ENCODE results near the gene EXOSC6.

EXOSC6 gene

DNA sequence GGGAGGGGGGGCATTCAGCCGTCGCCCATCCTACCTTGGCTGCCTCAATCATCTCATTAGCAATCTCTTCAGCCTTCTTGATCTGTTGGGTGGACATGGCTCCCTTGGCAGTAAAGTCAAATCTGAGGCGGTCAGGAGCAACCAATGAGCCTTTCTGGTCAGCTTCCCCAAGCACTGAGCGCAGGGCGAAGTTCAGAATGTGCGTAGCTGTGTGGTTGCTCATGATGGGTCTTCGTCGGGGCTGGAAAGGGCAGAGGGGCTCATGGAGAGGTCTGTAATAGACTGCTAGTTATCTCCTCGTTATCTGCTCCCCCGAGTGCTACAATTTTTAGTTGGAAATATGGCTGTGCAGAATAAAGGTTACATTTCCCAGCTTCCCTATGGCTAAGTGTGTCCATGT lies 7.2 kb upstream of the EXOSC6 start:
- no peak overlapping the region for H3K4me3 ChIP-seq (ENCODE audit: low read depth, low read length)
- TF ChIP-seq, protein P1, sequence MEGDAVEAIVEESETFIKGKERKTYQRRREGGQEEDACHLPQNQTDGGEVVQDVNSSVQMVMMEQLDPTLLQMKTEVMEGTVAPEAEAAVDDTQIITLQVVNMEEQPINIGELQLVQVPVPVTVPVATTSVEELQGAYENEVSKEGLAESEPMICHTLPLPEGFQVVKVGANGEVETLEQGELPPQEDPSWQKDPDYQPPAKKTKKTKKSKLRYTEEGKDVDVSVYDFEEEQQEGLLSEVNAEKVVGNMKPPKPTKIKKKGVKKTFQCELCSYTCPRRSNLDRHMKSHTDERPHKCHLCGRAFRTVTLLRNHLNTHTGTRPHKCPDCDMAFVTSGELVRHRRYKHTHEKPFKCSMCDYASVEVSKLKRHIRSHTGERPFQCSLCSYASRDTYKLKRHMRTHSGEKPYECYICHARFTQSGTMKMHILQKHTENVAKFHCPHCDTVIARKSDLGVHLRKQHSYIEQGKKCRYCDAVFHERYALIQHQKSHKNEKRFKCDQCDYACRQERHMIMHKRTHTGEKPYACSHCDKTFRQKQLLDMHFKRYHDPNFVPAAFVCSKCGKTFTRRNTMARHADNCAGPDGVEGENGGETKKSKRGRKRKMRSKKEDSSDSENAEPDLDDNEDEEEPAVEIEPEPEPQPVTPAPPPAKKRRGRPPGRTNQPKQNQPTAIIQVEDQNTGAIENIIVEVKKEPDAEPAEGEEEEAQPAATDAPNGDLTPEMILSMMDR (IDR thresholded peaks at IDR 0.05; ENCODE audit: low read depth, low read length) = no peak

DNA sequence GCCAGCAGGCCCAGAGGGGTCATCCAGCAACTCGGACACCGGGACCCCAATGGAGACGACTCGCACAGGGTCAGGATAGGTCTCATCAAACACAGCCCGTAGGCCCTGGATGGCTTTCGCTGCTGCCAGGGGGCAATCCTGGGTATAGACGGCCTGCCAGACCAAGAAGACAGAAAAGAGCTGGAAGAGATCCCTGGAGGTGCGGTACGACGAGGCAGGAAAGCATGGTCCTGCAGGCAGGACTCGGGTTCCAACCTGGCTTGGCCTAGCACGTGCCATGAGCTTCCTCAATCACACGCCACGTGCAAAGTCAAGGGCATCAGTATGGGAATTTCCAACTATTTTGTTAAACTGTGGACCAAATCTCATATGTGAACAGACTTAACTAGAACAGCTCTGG lies 6.3 kb upstream of the EXOSC6 start:
- TF ChIP-seq, protein P1 (IDR thresholded peaks at IDR 0.05; ENCODE audit: low read depth, low read length) = no peak
- H3K4me3 ChIP-seq (ENCODE audit: low read depth, low read length) = no peak overlapping the region

DNA sequence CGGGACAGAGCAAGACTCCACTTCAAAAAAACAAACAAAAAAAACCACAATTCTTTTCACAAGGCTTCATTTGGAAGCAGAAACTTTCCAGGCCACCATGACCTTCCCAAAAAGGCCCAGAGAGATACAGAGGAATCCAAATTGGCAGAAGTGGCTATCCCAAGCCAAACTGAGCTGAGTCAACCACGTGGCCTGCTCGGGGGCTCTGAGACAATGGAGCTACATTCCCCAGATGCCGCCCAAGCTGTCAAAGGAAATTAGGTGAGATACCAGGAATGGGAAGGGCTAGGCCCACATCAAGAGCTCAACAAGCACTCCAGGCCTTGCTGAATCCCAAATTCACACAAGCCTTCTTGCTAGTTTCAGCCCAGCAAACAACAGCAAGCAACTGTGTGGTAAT lies 5.7 kb upstream of the EXOSC6 start:
- TF ChIP-seq, protein P1 (IDR thresholded peaks at IDR 0.05; ENCODE audit: low read depth, low read length) = no peak
- no peak overlapping the region for H3K4me3 ChIP-seq (ENCODE audit: low read depth, low read length)

DNA sequence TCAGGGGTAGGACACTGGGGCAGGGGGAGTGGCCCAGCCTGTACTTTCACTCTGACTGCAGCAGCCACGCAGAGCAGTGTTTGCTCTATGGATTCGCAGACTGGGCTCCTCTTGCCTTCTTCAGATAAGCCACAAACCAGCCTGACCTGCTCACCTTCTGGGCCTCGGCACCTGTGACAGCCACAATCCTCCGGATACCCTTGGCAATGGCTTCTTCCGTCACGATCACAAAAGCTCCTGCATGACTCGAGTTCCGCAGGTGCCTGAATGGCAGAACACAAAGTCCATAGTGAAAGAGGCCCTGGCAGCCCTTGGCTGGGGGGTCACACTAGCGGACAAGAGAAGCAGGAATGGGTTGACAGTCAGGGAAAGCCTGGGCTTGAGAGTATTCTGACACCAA lies 3.8 kb upstream of the EXOSC6 start:
- TF ChIP-seq, protein P1 (IDR thresholded peaks at IDR 0.05; ENCODE audit: low read depth, low read length) = no peak
- no peak overlapping the region for H3K4me3 ChIP-seq (ENCODE audit: low read depth, low read length)

DNA sequence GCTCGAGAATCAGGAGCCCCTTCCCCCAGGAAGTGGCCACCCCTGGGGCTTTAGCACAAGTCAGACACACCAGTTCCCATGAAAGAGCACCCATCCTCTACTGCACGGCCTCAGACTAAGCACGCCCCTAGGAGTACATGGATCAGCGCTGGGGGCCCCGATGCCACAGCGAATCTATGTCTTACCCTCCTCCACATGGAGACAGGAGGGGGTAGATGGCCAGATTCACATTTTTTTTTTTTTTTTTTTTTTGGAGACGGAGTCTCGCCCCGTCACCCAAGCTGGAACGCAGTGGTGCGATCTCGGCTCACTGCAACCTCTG lies 3.2 kb upstream of the EXOSC6 start:
- no peak overlapping the region for H3K4me3 ChIP-seq (ENCODE audit: low read depth, low read length)
- TF ChIP-seq, protein P1 (IDR thresholded peaks at IDR 0.05; ENCODE audit: low read depth, low read length) = no peak

DNA sequence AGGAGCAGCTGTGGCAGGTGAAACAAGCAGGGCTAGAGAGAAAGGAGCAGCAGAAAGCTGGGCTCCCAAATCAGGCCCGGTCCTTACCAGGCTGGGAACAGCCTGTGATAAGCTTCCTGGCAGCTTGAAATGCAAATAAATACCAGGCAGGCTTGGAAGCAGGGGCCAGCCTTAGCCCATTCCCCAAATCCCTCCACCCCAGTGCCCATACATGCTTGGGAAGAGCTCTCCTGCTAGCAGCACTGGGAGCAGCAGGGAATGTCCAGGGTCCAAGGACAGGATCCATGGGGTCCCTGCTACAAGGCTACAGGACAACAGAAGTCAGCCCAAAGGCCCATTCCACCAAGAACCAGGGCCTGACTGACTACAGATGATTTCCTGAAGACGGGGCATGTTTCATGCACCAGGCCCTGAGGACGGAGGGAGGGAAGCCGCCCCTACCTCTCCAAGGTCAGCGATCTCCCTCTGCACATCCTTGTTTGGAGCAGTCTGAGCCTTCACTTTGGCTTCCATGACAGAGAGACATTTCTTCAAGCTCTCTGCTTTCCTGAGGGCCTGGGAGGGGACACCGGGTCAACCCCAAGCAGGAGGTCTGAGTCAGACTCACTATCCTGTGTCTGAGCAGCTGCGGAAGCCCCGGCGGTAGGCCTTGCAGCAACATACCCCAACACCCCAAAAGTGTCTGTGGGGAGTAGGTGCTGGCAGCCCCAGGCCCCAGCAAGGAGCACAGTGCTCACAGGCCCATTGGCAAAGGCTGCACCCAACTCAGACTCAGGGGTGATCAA lies 2.6 kb upstream of the EXOSC6 start:
- TF ChIP-seq, protein P1 (IDR thresholded peaks at IDR 0.05; ENCODE audit: low read depth, low read length) = peak; percentile 4; the same call in 1 of the 2 replicates
- H3K4me3 ChIP-seq (ENCODE audit: low read depth, low read length) = no peak overlapping the region

DNA sequence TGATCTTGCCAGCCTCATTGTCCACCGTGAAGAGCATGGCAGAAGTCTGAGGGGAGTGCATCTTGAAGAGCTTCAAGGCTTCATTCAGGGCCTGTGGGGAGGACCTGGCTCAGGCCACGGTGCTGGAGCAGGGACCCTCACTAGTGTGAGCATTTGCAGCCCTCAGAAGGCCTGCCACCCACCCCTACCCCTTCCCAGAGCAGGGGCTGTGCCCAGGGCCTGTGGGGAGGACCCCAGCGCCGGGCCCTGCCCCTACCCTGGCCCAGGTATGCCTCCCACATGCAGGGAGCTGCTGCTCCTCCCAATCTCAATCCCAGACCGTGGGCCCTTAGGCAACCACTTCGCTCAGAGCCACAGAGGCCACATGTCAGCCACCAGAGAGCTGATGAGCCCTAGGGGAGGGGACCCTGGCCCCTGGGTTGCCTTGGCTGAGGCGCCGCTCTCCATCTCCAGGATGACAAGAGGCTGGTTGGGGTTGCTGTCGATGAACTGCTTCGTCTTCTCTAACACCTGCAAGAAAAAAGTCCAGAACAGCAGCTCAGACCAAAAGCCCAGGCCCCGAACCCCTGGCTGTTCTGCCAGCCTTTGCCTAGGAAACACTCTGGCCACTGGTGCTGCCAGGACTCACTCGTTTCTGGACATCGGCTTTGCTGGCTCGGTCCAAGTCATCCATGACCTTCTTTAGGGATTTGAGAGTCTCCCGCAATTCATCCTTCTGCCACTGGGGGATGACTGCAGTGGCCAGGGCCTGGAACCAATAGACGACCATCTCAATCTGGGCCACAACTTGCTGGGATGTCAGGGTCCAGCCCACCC lies 1.8 kb upstream of the EXOSC6 start:
- TF ChIP-seq, protein P1 (IDR thresholded peaks at IDR 0.05; ENCODE audit: low read depth, low read length) = peak; percentile 73
- H3K4me3 ChIP-seq (ENCODE audit: low read depth, low read length) = no peak overlapping the region

Data from WI38 (cell line).